GM21447 (cell line): ENCODE measurements around the gene REG1B.
"Not testable (repeated sequence)": the region's sequence is repeated elsewhere in the genome, so short reads cannot be mapped to it uniquely, and the experiment has no call there.

Experiments used
- ATAC-seq: cut with Tn5 transposase; IDR thresholded peaks from one replicate; pipeline ENCODE4 v1.9.1; 2021; ENCODE audit not compliant: unreplicated experiment

The REG1B gene

DNA sequence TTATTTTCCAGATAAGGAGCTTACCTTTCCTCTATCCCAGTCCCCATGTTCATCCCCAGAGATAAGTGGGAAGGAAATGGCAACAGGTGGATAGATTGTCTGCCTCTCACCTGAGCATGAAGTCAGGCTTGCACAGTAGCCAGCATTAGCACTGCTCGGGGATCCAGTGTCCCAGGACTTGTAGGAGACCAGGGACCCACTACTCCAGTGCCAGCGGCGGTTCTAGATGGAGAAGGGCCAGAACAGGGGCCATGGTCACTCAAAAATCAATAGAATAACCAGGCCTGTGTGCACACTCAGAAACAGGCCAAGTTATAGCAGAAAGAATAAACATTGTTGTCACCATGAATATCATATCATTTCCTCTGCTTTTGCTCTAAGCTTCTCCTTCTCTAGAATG is 2.4 kb downstream of the REG1B start:
- ATAC-seq, result no peak

DNA sequence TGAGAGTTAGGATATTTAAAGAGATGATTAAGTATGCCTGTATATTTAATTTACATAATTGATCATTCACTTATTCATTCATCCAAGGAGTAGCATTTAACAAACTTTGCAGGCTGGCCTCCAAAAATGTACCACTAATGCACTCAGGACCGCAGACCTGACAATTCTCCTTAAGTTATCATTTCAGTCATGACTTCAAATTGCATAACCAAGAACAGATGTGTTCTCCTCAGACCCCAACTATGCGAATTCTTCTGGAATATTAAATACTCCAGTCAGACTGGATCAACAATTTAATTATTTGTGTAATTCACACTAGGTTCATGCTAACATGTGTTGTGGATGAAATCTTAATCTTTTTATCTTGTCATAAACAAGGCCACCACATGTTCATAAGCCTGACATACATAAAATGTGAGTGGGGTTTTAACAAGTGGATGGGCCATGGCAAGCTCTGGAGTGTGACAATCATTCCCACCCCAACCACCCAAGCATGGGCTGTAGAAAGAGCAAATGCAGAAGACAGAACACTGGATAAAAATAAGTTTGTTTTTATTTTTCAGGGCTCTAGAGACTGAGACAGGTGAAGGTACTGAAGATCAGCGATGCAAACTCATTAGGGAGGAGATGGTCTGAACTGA is 3.2 kb downstream of the REG1B start:
- ATAC-seq, result no peak

DNA sequence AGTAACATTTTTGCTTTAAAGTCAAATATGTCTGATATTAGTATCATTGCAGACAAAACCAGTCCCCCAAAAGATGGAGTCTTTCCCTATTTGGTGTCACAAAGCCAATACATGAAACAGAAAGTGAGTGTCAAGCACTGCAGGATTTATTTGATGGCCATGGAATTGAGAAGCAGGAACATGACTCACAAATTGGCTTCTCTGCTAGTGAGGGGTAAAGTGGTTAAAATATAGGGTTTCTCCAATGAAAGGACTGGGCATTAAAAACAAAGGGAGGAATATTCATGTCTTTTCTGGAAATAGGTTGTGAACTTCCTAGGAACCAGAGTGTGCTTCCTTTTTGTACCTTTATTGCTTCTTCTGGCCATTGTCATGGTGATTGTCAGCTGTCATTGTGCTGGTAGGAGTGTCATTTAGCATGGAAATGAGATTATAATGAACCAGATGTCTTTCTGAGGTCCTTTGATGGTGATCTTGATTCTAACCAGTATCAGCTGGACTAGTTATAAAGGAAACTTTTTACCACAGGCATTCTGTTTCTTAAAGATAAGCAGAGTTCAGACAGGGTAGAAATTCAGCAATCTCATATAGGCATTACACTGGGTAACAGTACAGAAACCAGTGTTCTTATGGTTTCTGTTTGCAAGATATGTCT is 4.1 kb downstream of the REG1B start:
- no peak for ATAC-seq

DNA sequence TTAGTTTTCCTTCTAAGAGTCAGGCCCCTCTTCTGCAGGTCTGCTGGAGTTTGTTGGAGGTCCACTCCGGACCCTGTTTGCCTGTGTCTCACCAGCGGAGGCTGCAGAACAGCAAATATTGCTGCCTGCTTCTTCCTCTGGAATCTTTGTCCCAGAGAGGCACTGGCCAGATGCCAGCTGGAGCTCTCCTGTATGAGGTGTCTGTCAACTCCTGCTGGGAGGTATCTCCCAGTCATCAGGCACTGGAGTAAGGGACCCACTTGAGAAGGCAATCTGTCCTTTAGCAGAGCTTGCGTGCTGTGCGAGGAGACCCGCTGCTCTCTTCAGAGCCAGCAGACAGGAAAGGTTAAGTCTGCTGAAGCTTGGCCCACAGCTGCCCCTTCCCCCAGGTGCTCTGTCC is 4.8 kb downstream of the REG1B start:
- ATAC-seq, result no peak

DNA sequence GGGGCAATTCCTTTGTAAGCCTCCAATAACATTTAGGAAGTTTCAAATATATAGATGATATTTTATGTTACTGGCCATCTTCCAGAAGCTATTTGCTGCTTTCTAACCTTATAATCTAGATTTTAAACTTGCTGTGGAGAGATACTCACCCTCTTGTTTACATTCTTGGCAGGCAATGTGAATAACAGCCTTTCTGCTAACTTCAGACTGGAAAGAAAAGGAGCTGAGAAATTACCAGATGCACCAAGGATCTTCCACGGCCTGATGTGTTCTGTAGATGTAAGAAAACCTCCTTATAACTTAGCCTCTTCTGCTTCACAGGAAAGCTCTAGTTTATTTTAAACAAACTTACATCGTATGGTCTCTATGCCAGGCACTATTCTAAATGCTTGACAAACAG is 16.7 kb downstream of the REG1B start:
- no peak for ATAC-seq

DNA sequence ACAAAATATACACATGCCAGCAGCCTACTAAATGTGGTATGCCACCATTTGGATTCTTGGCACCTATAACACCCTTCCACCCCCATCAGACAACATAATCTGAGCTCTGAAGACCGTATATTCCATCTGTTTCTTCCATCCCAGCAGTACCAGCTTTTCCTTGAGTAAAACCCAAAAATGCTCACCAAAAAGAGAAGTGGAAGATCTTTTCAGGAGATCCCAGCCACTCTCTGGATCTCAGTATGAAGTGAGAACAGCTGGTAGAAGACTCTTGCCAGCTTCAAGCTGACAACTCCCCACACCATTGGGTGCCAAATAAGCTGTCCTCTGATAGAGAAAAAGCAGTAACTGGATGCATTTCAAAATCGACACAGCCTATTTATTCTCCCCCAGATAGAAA is 22.6 kb downstream of the REG1B start:
- no peak for ATAC-seq

DNA sequence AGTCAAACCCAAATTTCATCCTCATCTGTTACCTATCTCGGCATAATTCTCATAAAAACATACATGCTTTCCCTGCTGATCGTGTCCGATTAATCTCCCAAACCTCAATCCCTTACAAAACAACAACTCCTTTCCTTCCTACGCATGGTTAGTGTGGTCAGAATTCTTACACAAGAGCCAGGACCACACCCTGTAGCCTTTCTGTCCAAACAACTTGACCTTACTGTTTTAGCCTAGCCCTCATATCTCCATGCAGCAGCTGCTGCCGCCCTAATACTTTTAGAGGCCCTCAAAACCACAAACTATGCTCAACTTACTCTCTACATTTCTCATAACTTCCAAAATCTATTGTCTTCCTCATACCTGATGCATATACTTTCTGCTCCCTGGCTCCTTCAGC is 33.0 kb downstream of the REG1B start:
- not testable (repeated sequence) for ATAC-seq

DNA sequence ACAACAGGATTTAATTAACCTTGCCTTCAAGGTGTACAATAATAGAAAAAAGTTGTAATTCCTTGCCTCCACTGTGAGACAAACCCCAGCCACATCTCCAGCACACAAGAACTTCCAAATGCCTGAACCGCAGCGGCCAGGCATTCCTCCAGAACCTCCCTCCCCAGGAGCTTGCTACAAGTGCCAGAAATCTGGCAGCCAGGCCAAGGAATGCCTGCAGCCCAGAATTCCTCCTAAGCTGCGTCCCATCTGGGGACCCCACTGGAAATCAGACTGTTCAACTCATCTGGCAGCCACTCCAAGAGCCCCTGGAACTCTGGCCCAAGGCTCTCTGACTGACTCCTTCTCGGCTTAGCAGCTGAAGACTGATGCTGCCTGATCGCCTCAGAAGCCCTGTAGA is 34.3 kb downstream of the REG1B start:
- not testable (repeated sequence) for ATAC-seq

DNA sequence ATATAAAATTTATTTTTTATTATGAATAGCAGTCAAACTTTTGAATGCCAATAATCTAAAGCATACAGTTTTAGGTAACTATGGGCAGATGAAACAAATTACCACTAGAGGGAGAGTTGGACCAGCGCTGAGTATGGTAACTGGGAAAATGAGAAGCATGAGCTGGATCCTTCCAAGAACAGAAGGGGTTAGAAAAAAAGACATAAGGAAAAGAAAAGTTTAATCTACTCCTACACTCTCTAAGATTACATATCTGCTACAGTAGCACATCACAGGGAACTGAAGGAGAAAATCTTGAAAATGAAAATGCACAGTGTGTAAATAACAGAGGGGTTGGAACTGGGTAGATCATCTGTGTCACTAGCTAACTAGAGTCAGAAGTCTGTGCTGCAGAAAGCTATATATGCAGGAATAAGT is 46.8 kb downstream of the REG1B start:
- no peak for ATAC-seq

DNA sequence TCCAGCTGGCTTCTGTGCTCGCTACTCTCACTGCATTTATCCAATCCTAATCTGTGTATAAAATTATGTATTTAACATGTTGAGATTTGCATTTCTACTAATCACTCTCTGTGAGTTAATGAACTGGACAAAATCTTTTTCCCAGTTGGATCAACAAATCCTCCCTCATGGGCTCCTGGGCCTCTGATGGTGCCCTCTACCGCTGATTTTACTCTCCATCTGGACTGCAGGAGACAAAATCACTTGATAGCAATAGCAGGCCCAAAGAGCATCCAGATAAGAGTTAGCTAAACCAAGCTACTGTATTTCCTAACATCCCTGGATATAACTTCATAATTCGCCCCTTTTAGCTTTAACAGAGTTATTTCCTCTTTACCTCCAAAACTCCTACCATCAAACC is 47.8 kb downstream of the REG1B start:
- no peak for ATAC-seq
